ENCODE results near the gene MRNIP.
A peak's percentile ranks its signal among the peaks of the same experiment; 100 is the strongest.

The MRNIP gene

GRCh38 chr5:179867079-179867465 lies 8.5 kb upstream of the MRNIP start:
- no peak overlapping the region for H3K4me3 ChIP-seq (replicated peaks; ENCODE audit: low read depth, low read length)
- no peak for DNase-seq (ENCODE audit: extremely low read depth, low read depth)
- no peak for TF ChIP-seq CTCF (IDR thresholded peaks at IDR 0.05; ENCODE audit: low read depth, low read length, missing control alignments)

GRCh38 chr5:179866241-179867078 lies 7.8 kb upstream of the MRNIP start:
- H3K4me3 ChIP-seq (replicated peaks; ENCODE audit: low read depth, low read length), result no peak overlapping the region
- TF ChIP-seq CTCF (IDR thresholded peaks at IDR 0.05; ENCODE audit: low read depth, low read length, missing control alignments), result peak; percentile 11
- DNase-seq (ENCODE audit: extremely low read depth, low read depth), result no peak

GRCh38 chr5:179865491-179866240 lies 7.0 kb upstream of the MRNIP start:
- no peak for TF ChIP-seq CTCF (IDR thresholded peaks at IDR 0.05; ENCODE audit: low read depth, low read length, missing control alignments)
- no peak overlapping the region for H3K4me3 ChIP-seq (replicated peaks; ENCODE audit: low read depth, low read length)
- no peak for DNase-seq (ENCODE audit: extremely low read depth, low read depth)

GRCh38 chr5:179864686-179865085 lies 6.1 kb upstream of the MRNIP start:
- H3K4me3 ChIP-seq (replicated peaks; ENCODE audit: low read depth, low read length), result no peak overlapping the region
- TF ChIP-seq CTCF (IDR thresholded peaks at IDR 0.05; ENCODE audit: low read depth, low read length, missing control alignments), result no peak
- no peak for DNase-seq (ENCODE audit: extremely low read depth, low read depth)

- H3K4me3 ChIP-seq (replicated peaks; ENCODE audit: low read depth, low read length), result no peak overlapping the region
- no peak for DNase-seq (ENCODE audit: extremely low read depth, low read depth)
- TF ChIP-seq CTCF (IDR thresholded peaks at IDR 0.05; ENCODE audit: low read depth, low read length, missing control alignments), result no peak
Measured at GRCh38 chr5:179863449-179864085, 5.0 kb upstream of the MRNIP start.

GRCh38 chr5:179862891-179863290 lies 4.3 kb upstream of the MRNIP start:
- DNase-seq (ENCODE audit: extremely low read depth, low read depth), result no peak
- no peak for TF ChIP-seq CTCF (IDR thresholded peaks at IDR 0.05; ENCODE audit: low read depth, low read length, missing control alignments)
- H3K4me3 ChIP-seq (replicated peaks; ENCODE audit: low read depth, low read length), result no peak overlapping the region
